Fibroblast of skin of right biceps (primary cell): ENCODE data around the gene DERL2.
"Not testable (repeated sequence)": the region's sequence is repeated elsewhere in the genome, so short reads cannot be mapped to it uniquely, and the experiment has no call there.

Experiments used
- DNase-seq: peaks from one replicate; pipeline ENCODE4 v3.0.0-alpha.2; 2013

DERL2 gene

DNA sequence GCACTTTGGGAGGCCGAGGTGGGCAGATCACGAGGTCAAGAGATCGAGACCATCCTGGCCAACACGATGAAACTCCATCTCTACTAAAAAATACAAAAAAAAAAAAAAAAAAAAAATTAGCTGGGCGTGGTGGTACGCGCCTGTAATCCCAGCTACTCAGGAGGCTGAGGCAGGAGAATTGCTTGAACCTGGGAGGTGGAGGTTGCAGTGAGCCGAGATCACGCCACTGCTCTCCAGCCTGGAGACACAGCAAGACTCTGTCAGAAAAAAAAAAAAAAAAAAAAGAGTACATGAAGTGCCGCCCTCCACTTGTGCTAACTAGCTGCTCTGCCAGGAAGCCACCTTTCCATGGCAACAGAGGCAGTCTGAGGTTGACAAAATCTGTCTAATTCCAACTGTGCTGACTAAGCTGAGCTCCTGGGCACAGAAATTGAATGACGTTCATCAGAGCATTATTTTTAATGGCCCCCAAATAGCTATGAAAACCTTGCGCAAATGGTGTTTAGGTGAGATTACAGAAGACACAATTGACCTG is 50.1 kb downstream of the DERL2 start:
- DNase-seq: not testable (repeated sequence)

DNA sequence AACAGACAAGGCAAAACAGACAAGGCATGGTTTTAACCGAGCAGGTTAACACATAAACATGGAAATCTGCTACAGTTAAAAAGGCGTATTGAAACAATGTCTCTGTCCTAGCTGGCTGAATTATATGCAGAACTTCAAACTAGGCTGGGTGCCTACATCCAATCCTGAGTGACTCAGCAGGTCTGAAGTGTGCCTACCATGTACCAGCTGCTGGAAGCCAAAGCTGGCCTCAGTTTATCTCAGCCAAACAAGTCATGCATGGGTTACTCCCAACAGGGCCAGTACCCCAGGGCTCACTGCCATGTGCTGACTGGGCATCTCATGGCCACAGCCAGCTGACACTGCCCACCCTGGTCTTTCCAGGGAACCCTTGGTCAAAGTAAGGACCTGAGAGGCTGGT is 51.0 kb downstream of the DERL2 start:
- DNase-seq: no peak

DNA sequence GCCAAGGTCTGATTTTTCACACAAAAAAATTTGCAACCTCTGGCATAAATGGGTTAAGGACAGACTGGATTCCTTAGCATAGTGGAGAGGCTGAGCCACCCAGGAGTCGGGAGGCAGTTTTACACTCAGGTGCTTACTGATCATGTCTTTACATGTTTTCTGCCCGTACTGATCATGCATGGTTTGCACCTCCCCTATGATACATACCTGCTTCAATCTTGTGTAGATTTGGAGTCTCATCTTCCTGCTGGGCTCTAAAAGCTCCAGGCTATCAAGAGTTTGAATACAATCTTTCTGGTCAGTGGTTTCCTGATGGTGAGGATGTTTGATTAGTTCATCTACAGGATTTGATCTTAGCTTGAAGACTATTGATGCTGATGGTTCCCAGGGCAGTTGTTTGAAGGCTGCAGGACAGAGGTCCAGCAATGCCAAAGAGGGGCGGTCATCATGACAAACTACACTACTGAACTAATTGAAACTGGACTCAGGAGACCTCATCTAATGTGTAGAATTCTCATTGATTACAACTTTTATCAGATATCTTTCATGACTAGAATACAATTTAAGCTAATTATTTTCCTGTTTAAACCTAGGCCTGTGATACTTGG is 53.9 kb downstream of the DERL2 start:
- no peak for DNase-seq

DNA sequence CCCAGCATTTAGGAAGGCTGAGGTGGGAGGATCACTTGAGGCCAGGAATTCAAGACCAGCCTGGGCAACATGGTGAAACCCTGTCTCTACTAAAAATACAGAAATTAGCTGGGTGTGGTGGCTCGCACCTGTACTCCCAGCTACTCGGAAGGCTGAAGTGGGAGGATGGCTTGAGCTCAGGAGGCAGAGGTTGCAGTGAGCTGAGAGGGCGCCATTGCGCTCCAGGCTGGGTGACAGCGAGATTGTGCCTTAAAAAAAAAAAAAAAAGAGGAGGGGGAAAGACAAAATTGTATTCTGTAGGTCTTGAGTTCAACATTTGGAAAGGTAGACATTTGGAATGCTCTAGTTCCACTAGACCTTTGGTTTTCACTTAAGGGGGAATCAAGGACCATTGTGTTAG is 54.7 kb downstream of the DERL2 start:
- DNase-seq: not testable (repeated sequence)

DNA sequence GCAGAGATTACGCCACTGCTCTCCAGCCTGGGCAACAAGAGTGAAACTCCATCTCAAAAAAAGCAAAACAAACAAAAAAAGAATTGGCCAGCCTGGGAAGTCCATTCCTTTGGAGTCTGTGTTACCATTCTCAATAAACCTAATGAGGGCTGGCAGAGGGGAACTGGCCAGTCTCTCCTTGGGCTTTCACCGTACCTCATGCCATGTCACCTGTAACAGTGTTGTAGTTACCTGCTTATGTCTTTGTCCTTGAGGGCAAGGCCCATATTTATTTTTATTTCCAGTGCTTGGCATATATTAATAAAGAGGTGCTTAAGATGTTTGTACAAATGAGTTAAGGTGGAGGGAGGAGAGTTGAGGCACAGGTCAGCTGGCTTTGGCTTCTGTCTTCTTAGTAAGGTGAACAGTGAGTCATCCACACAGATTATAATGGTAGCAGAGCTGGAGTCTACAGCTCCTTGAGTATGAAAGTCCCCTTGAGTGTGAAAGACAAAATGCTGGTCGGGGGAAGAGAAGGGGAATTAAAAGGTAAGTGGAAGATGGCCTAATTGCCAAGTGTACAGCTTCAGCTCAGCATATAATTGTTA is 55.5 kb downstream of the DERL2 start:
- DNase-seq: no peak

DNA sequence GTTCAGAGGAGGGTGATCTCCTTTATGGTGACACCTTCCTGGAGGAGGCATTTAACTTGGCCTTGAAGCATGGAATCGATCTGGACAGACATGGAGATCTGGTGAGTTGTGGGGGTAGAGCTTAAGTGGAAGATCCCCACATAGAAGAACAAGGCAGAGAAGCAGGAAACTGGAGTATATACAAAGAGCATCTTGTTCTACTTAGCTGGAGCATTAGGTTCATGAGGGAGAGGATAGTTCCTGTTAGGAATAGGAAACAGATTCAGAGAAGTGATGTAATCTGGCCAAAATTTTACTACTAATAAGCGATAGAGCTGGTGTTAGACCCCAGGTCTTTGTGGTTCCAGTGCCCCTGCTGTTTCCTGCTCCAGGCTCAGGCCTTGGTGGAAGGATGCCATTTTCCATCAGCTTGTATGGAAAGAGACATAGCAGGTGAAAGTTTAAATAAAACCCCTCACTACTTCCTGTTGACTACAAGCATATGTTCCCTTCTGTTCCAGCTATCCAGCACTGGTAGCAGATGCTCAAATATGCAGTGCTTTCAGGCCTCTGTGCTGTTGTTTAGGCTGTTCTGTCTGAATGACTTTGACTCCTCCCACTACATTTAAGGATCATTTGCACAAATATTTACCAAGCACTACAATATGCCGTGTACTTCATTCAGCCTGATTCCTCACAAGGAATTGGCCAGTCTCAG is 56.6 kb downstream of the DERL2 start:
- DNase-seq: no peak

DNA sequence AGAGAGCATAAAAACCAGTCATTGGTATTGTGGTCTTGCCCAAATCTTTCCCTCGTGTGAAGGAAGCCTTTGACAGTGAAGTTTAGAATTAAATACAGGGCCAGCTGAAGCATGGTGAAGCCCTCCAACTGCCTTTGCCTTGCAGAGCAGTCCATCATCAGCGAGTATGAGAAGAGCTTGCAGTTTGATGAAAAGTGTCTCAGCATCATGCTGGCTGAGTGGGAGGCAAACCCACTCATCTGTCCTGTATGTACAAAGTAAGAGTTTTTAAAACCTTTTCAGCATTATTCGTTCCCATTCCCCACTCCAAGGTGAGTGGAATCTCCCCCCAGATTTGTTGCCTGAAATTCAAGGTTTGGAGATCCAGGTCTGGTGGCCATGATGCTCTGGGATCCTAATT is 60.2 kb downstream of the DERL2 start:
- DNase-seq: no peak

DNA sequence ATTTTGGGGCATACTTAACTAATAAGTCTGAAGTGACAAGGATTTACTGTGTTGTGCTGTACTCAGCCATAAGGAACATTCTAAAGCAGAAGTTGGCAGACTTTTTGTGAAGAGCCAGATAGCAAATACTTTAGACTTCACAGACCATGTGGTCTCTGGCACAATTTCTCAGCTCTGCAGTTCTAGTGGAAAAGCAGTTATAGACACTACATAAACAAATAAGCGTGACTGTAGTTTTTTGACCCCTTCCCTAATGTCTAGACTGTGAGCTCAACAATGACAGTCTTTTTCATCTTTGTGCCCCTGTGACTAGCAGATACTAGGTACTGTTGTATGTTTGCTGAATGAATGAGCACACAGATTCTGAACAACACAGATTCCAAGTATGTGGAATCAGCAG is 61.1 kb downstream of the DERL2 start:
- DNase-seq: no peak

DNA sequence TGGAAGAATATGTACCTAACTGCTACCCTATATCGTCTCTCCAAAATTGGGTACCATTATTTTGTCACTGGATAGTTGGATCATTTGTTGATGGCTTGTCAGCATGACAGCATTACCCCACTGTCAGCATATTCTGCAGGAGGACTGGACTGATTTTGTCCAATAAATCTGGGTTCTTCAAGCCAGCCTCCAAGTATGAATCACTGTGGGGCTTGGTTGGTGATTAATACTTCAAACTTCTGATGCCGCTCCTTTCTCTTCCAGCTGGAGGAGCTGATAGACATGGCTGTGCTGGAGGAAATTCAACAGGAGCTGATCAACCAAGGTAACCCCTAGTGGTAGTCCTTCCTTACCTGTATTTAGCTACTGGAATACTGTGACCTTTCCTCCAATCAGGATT is 63.5 kb downstream of the DERL2 start:
- DNase-seq: peak; percentile 79
